Nephron (organoid): ENCODE measurements around the gene ATXN1.

Source experiments
- H3K27ac Mint-ChIP-seq, 3 experiments: 2 replicates each; pipeline ENCODE4 v1.8.0; 2020; ENCODE audit warnings: mixed read lengths in 3 of 3, mild to moderate bottlenecking in 2 of 3, moderate library complexity in 1 of 3
- H3K27me3 Mint-ChIP-seq: 2 replicates; pipeline ENCODE4 v1.8.0; 2021; ENCODE audit warnings: low read depth, mild to moderate bottlenecking, moderate library complexity, mixed read lengths
- H3K36me3 Mint-ChIP-seq: 2 replicates; pipeline ENCODE4 v1.8.0; 2020; ENCODE audit warnings: low read depth, mixed read lengths
- H3K4me1 Mint-ChIP-seq: 2 replicates; pipeline ENCODE4 v1.8.0; 2020; ENCODE audit warnings: mixed read lengths
- H3K4me3 Mint-ChIP-seq, 3 experiments: 2 replicates each; pipeline ENCODE4 v1.8.0; 2020; ENCODE audit warnings: mild to moderate bottlenecking in 3 of 3, mixed read lengths in 3 of 3, moderate library complexity in 2 of 3
- H3K9me3 Mint-ChIP-seq: 2 replicates; pipeline ENCODE4 v1.8.0; 2020; ENCODE audit warnings: mixed read lengths
- CTCF ChIP-seq, 3 experiments: fragments of 200-600 bp; sonication (generic); IDR thresholded peaks; one replicate each; pipeline ENCODE4 v1.5.0; 2021; ENCODE audit warnings: antibody characterized with exemption in 3 of 3; ENCODE audit not compliant: unreplicated experiment in 3 of 3

ATXN1 gene

GRCh38 chr6:16770701-16771569 is 9.7 kb upstream of the ATXN1 start:
- H3K9me3 Mint-ChIP-seq = no peaks in the 10 kb centered on the region
- H3K4me3 Mint-ChIP-seq = no peak overlapping the region
- H3K36me3 Mint-ChIP-seq = no peaks in the 10 kb centered on the region
- H3K27ac Mint-ChIP-seq = no peak overlapping the region
- H3K27me3 Mint-ChIP-seq = no peaks in the 10 kb centered on the region
- peaks cover 52% of the 10 kb centered on the region for H3K4me1 Mint-ChIP-seq
- peak; percentile 60 to 84 (median 73) for TF ChIP-seq CTCF (IDR thresholded peaks at IDR 0.05; ENCODE audit: unreplicated experiment in 3 of 3)

- Mint-ChIP-seq H3K4me3 (no peak overlapping the region), H3K27ac (peak overlapping the region; percentile 4 to 44 (median 18)), H3K27me3 (no peaks in the 10 kb centered on the region), H3K36me3 (no peaks in the 10 kb centered on the region), H3K4me1 (peaks cover 50% of the 10 kb centered on the region), H3K9me3 (no peaks in the 10 kb centered on the region)
- TF ChIP-seq CTCF (IDR thresholded peaks at IDR 0.05; ENCODE audit: unreplicated experiment in 3 of 3) = no peak
Observed at GRCh38 chr6:16769986-16770376, 8.7 kb upstream of the ATXN1 start.

GRCh38 chr6:16769131-16769985 is 8.1 kb upstream of the ATXN1 start:
- no peaks in the 10 kb centered on the region for H3K36me3 Mint-ChIP-seq
- no peak for TF ChIP-seq CTCF (IDR thresholded peaks at IDR 0.05; ENCODE audit: unreplicated experiment in 3 of 3)
- no peak overlapping the region for H3K4me3 Mint-ChIP-seq
- no peaks in the 10 kb centered on the region for H3K27me3 Mint-ChIP-seq
- H3K27ac Mint-ChIP-seq = peak overlapping the region; percentile 18 to 44 (median 41)
- peaks cover 52% of the 10 kb centered on the region for H3K4me1 Mint-ChIP-seq
- H3K9me3 Mint-ChIP-seq = no peaks in the 10 kb centered on the region

- Mint-ChIP-seq H3K27ac (peak overlapping the region in 1 of 3 experiments; percentile 51), H3K4me1 (peaks cover 45% of the 10 kb centered on the region), H3K27me3 (no peaks in the 10 kb centered on the region), H3K9me3 (no peaks in the 10 kb centered on the region), H3K4me3 (no peak overlapping the region), H3K36me3 (no peaks in the 10 kb centered on the region)
- no peak for TF ChIP-seq CTCF (IDR thresholded peaks at IDR 0.05; ENCODE audit: unreplicated experiment in 3 of 3)
Observed at GRCh38 chr6:16768477-16768830, 7.2 kb upstream of the ATXN1 start.

GRCh38 chr6:16767765-16768476 is 6.7 kb upstream of the ATXN1 start:
- peaks cover 44% of the 10 kb centered on the region for H3K4me1 Mint-ChIP-seq
- no peak for TF ChIP-seq CTCF (IDR thresholded peaks at IDR 0.05; ENCODE audit: unreplicated experiment in 3 of 3)
- peak overlapping the region in 1 of 3 experiments; percentile 51 for H3K27ac Mint-ChIP-seq

More at GRCh38 chr6:16767765-16768476, 6.7 kb upstream of the ATXN1 start:
- Mint-ChIP-seq H3K4me3 (no peak overlapping the region), H3K27me3 (no peaks in the 10 kb centered on the region), H3K36me3 (no peaks in the 10 kb centered on the region), H3K9me3 (no peaks in the 10 kb centered on the region)
